ENCODE measurements around the gene MCRIP2.

The MCRIP2 gene

DNA sequence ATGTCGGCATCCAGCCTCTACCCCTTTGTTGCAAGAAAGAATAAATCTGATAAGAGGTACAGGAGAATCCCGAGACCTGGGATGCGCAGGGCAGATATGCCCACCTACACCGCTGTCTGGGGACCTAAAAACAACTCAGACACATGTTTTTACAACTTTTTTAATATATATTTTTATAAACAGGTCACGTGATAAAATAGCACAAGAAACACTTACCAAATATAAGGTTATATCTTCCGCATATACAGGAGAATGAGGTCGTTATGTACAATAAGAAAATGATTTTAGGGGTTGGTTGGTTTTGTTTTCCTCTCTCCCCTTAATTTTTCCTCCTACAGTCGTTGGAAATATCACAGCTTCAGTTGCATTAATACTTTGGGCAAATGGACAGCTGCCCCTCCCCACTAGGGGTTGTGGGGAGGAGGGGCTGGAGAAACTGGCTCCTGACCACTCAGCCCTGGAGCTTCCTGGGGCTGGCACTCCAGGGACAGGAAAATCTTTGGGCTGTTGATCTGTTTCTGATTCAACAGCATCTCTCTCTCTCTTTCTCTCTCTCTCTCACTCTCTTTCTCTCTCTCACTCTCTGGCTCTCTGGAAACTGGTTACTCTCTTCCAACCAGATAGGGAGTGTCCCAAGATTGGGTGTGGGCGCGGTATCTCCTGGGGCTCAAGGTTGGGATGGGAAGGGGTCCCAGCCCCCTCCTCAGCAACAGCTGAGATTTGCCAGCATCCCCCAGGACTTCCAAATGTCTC is 50.9 kb downstream of the MCRIP2 start:
- TF ChIP-seq CREB1 (IDR thresholded peaks at IDR 0.05; ENCODE audit: low read depth) (no peak), ZBTB7A (IDR thresholded peaks at IDR 0.05; ENCODE audit: low read depth) (no peak), TAF1 (IDR thresholded peaks at IDR 0.05; ENCODE audit: low read depth) (no peak), TEAD4 (IDR thresholded peaks at IDR 0.05) (no peak), TCF12 (IDR thresholded peaks at IDR 0.05; ENCODE audit: low read depth) (no peak), RAD21 (IDR thresholded peaks at IDR 0.05; ENCODE audit: low read depth) (no peak), NFIC (IDR thresholded peaks at IDR 0.05) (no peak), YY1 (IDR thresholded peaks at IDR 0.05; ENCODE audit: low read depth) (no peak), FOXM1 (IDR thresholded peaks at IDR 0.05; ENCODE audit: borderline replicate concordance, low read depth) (no peak), EP300 (IDR thresholded peaks at IDR 0.05; ENCODE audit: borderline replicate concordance) (no peak), EGR1 (IDR thresholded peaks at IDR 0.05) (no peak), CEBPB (IDR thresholded peaks at IDR 0.05) (no peak)
- TF ChIP-seq, protein P1, sequence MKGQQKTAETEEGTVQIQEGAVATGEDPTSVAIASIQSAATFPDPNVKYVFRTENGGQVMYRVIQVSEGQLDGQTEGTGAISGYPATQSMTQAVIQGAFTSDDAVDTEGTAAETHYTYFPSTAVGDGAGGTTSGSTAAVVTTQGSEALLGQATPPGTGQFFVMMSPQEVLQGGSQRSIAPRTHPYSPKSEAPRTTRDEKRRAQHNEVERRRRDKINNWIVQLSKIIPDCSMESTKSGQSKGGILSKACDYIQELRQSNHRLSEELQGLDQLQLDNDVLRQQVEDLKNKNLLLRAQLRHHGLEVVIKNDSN (IDR thresholded peaks at IDR 0.05): no peak
- TF ChIP-seq, protein P2, sequence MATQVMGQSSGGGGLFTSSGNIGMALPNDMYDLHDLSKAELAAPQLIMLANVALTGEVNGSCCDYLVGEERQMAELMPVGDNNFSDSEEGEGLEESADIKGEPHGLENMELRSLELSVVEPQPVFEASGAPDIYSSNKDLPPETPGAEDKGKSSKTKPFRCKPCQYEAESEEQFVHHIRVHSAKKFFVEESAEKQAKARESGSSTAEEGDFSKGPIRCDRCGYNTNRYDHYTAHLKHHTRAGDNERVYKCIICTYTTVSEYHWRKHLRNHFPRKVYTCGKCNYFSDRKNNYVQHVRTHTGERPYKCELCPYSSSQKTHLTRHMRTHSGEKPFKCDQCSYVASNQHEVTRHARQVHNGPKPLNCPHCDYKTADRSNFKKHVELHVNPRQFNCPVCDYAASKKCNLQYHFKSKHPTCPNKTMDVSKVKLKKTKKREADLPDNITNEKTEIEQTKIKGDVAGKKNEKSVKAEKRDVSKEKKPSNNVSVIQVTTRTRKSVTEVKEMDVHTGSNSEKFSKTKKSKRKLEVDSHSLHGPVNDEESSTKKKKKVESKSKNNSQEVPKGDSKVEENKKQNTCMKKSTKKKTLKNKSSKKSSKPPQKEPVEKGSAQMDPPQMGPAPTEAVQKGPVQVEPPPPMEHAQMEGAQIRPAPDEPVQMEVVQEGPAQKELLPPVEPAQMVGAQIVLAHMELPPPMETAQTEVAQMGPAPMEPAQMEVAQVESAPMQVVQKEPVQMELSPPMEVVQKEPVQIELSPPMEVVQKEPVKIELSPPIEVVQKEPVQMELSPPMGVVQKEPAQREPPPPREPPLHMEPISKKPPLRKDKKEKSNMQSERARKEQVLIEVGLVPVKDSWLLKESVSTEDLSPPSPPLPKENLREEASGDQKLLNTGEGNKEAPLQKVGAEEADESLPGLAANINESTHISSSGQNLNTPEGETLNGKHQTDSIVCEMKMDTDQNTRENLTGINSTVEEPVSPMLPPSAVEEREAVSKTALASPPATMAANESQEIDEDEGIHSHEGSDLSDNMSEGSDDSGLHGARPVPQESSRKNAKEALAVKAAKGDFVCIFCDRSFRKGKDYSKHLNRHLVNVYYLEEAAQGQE (IDR thresholded peaks at IDR 0.05; ENCODE audit: low read depth): no peak

DNA sequence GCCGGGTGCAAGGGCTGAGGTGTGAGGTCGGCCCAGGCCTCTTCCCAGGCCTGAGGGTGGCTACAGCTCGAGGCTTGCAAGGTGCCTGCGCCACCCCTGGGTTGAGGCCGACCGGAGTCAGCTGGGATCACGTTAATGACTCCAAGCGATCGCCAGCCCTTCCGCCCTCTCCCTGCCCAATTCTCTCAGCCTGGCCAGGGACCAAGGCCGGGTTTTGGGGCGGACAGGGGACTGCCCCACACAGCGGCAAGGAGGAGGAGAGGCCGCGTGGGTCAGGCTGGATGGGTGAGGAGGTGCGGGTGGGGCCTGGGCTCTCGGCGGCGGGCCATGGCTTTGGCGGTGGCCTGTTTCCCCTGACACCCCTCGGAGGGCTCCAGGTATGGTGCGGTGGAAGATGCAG is 51.7 kb downstream of the MCRIP2 start:
- TF ChIP-seq ZBTB7A (IDR thresholded peaks at IDR 0.05; ENCODE audit: low read depth): no peak
- TF ChIP-seq EGR1 (IDR thresholded peaks at IDR 0.05): no peak

DNA sequence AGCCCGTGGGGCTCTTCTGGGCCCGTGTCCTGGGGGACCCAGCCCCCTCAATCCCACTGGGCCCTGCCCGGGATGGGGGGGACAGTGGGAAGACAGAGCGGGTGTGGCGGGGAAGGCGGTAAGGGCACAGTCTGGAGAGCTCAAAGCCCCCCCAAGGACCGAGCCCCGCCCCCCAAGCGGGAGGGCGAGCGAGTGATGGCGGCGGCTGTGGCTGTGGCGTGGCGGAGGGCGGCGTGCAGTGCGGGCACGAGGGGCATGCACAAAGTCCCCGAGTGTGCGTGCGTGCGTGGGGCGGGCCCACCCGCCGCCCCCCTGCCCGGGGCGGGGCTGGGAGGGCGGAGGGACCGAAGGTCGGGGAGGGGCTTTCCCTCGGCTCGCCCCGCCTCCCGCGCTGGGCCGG is 52.1 kb downstream of the MCRIP2 start:
- no peak for TF ChIP-seq TCF12 (IDR thresholded peaks at IDR 0.05; ENCODE audit: low read depth)
- TF ChIP-seq EP300 (IDR thresholded peaks at IDR 0.05; ENCODE audit: borderline replicate concordance): no peak
- no peak for TF ChIP-seq RAD21 (IDR thresholded peaks at IDR 0.05; ENCODE audit: low read depth)
- TF ChIP-seq YY1 (IDR thresholded peaks at IDR 0.05; ENCODE audit: low read depth): 0 out of 2 replicates have a peak, but pooled peaks have one; percentile 17

DNA sequence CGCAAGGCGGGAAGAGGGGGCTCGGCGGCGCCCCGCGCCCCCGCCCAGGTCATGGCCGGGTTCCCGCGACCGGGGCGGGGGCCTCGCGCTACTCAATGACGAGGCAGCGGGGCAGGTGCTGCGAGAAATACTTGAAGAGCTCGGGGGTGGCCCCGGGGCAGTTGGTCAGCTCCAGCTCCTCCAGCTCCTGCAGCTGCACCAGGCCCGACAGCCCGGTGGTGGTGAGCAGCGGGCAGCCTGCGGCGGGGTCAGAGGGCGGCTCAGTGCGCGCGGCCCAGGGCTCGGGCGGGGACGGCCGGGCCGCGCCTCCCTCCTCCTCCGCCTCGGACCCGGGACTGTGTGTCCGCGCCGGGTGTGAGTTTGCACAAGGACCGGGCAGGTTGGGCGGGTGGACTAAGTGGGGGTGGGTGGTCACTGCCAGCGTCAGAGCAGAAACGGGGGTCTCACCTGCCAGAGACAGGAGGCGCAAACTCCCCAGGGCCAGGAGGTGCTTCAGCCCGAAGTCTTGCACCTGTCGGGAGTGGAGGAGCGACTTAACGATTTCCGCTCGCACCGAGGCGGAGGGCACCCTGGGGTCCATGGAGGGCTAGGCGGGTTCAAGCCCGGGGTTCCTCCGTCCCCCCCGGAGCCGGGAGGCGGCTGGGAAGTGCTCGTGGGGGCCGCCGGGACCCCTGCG is 52.7 kb downstream of the MCRIP2 start:
- TF ChIP-seq ZBTB7A (IDR thresholded peaks at IDR 0.05; ENCODE audit: low read depth): peak; percentile 36; the same call in 1 of the 2 replicates
- TF ChIP-seq, protein P2 (IDR thresholded peaks at IDR 0.05; ENCODE audit: low read depth): 0 out of 2 replicates have a peak, but pooled peaks have one; percentile 19
- TF ChIP-seq EGR1 (IDR thresholded peaks at IDR 0.05): no peak

DNA sequence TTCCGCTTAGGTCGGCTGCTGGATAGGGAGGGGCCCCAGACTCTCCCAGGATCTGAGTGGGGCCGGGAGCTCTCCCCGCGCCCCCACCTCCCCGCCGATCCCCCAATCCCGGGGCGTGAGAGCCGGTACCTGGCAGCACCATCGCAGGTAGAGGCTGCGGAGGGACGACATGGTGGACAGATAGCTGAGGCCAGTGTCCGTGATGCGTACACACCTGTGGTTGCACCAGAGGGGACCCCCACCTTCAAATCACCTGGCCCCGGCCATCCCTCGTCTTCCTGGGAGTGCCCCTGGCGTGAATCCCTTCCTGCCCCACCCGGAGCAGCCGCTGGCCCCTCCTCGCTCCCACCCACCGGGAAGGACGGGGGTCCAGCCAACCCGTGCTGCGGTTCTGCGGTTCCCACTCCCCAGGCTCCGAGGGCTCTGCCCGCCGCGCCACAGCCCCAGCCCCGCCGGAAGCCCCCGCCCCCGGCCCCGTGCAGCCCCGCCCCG is 53.3 kb downstream of the MCRIP2 start:
- TF ChIP-seq YY1 (IDR thresholded peaks at IDR 0.05; ENCODE audit: low read depth): no peak
- no peak for TF ChIP-seq TEAD4 (IDR thresholded peaks at IDR 0.05)
- TF ChIP-seq TCF12 (IDR thresholded peaks at IDR 0.05; ENCODE audit: low read depth): no peak
- no peak for TF ChIP-seq EP300 (IDR thresholded peaks at IDR 0.05; ENCODE audit: borderline replicate concordance)
- TF ChIP-seq CEBPB (IDR thresholded peaks at IDR 0.05): no peak
- no peak for TF ChIP-seq EGR1 (IDR thresholded peaks at IDR 0.05)
- TF ChIP-seq TAF1 (IDR thresholded peaks at IDR 0.05; ENCODE audit: low read depth): no peak
- no peak for TF ChIP-seq CREB1 (IDR thresholded peaks at IDR 0.05; ENCODE audit: low read depth)
- TF ChIP-seq, protein P1 (IDR thresholded peaks at IDR 0.05): no peak
- TF ChIP-seq, protein P3, sequence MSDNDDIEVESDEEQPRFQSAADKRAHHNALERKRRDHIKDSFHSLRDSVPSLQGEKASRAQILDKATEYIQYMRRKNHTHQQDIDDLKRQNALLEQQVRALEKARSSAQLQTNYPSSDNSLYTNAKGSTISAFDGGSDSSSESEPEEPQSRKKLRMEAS (IDR thresholded peaks at IDR 0.05): no peak
- TF ChIP-seq ZBTB7A (IDR thresholded peaks at IDR 0.05; ENCODE audit: low read depth): no peak
- no peak for TF ChIP-seq RAD21 (IDR thresholded peaks at IDR 0.05; ENCODE audit: low read depth)
- no peak for TF ChIP-seq FOXM1 (IDR thresholded peaks at IDR 0.05; ENCODE audit: borderline replicate concordance, low read depth)
- TF ChIP-seq, protein P2 (IDR thresholded peaks at IDR 0.05; ENCODE audit: low read depth): no peak
- no peak for TF ChIP-seq NFIC (IDR thresholded peaks at IDR 0.05)

All from Ishikawa (cell line).